Measurements from ENCODE around the gene TRPV5.

The TRPV5 gene

GRCh38 chr7:142914121-142914520 lies 19.4 kb downstream of the TRPV5 start:
- no peak overlapping the region for H3K4me3 ChIP-seq (ENCODE audit: low read depth, low read length)
- no peak for TF ChIP-seq CTCF (IDR thresholded peaks at IDR 0.05; ENCODE audit: control insufficient read depth, extremely low read depth, insufficient read depth)
- DNase-seq (ENCODE audit: low read depth): no peak

GRCh38 chr7:142913566-142913965 lies 20.0 kb downstream of the TRPV5 start:
- DNase-seq (ENCODE audit: low read depth): no peak
- TF ChIP-seq CTCF (IDR thresholded peaks at IDR 0.05; ENCODE audit: control insufficient read depth, extremely low read depth, insufficient read depth): no peak

GRCh38 chr7:142913051-142913450 lies 20.5 kb downstream of the TRPV5 start:
- no peak for DNase-seq (ENCODE audit: low read depth)
- no peak overlapping the region for H3K4me3 ChIP-seq (ENCODE audit: low read depth, low read length)
- no peak for TF ChIP-seq CTCF (IDR thresholded peaks at IDR 0.05; ENCODE audit: control insufficient read depth, extremely low read depth, insufficient read depth)

More at GRCh38 chr7:142913566-142913965, 20.0 kb downstream of the TRPV5 start:
- H3K4me3 ChIP-seq (ENCODE audit: low read depth, low read length): no peak overlapping the region

- DNase-seq (ENCODE audit: low read depth): no peak
- no peak overlapping the region for H3K4me3 ChIP-seq (ENCODE audit: low read depth, low read length)
- TF ChIP-seq CTCF (IDR thresholded peaks at IDR 0.05; ENCODE audit: control insufficient read depth, extremely low read depth, insufficient read depth): no peak
These were observed 23.1 kb downstream of the TRPV5 start for GRCh38 chr7:142910481-142910880.

- no peak overlapping the region for H3K4me3 ChIP-seq (ENCODE audit: low read depth, low read length)
- no peak for DNase-seq (ENCODE audit: low read depth)
- no peak for TF ChIP-seq CTCF (IDR thresholded peaks at IDR 0.05; ENCODE audit: control insufficient read depth, extremely low read depth, insufficient read depth)
These were observed 23.5 kb downstream of the TRPV5 start for GRCh38 chr7:142910031-142910433.

- H3K4me3 ChIP-seq (ENCODE audit: low read depth, low read length): no peak overlapping the region
- peak; percentile 76 for TF ChIP-seq CTCF (IDR thresholded peaks at IDR 0.05; ENCODE audit: control insufficient read depth, extremely low read depth, insufficient read depth)
- no peak for DNase-seq (ENCODE audit: low read depth)
These were observed 24.3 kb downstream of the TRPV5 start for GRCh38 chr7:142908921-142909890.

Data from LNCaP clone FGC (cell line).